GM19043 (cell line): ENCODE results near the gene ZNF787.

Source experiments
- ATAC-seq: cut with Tn5 transposase; IDR thresholded peaks from one replicate; pipeline ENCODE4 v1.9.1; 2021; ENCODE audit warnings: low read depth; ENCODE audit not compliant: unreplicated experiment

ZNF787 gene

DNA sequence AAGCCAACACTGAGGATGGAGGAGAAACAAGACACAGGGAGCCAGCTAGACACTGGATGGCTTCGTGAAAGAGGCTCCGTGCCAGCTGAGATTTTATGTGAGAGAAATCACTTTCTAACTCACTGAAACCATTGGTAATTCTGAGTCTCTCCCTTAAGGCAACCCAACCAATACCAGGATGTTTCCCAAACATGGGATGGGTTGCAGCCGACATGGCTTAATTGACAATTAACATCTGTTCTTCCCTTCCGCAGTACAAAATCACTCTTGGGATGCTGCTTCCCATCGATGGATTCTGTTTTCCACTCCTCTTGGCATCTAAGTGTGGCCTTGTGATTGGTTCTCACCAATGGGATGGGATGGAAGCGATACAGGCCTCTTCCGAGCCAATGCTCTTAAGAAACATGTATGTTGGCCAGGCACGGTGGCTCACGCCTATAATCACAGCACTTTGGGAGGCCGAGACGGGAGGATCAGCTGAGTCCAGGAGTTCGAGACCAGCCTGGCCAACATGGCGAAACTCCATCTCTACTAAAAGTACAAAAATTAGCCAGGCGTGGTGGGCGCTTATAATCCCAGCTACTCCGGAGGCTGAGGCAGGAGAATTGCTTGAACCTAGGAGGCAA lies 2.3 kb upstream of the ZNF787 start:
- ATAC-seq, result no peak

DNA sequence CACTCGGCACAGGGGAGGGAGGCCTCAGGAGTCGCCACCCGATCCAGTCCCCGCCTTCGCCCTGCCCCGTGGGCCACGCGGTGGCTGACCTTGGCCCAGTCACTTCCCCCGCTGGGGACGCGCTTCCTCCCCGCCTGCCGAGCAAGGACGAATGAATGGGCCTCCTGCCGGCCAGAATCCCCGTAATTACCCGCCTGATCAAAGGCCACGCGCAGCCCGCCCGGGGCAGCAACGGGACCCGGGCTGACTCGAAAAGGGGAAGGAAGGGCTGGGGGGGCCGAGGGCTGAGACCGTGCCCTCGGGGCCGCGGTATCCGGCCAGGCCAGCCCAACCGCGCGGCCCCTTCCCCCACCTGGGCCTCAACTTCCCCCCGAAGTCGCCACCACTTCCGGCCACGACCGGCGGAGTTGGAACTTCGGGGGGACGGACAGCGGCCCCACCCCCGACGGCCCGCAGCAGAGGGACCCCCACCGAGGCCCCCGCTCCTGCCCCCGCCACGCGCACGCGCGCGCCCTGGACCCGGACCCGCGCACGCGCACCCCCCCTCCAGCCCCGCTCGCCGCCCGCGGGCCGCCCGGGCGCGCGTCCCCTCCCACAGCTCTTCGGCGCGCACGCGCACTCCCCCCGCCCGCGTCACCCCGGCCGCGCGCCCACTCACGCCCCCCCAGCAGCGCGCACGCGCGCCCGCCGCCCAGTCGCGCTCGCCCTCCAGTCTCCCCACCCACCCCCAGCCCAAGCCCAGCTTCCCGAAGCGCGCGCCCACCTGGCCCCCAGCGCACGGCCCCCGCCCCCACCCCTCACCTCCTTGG lies 520 bp downstream of the ZNF787 start:
- peak; percentile 19 for ATAC-seq

GRCh38 chr19:56120002-56120370 lies 1.1 kb downstream of the ZNF787 start:
- no peak for ATAC-seq

DNA sequence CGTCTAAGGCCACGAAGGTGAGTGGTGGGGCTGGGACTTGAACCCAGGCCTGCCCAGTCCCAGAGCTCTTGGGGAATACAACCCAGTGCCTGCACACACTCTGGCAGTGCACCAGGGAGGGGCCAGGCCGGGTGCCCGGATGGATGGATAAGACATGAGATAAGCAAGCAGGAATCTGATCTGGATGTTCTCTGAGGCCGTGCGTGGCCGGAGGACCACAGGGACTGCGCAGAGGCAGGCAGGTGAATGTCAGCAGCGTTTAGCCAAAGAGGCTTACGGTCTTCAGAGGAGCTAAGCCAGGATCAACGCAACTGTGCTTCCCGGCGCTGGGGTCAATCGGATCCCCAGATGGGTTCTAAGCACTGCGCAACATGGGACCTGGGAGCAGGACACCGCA lies 1.5 kb downstream of the ZNF787 start:
- no peak for ATAC-seq

GRCh38 chr19:56118666-56119581 lies 2.2 kb downstream of the ZNF787 start:
- ATAC-seq, result no peak

- ATAC-seq, result no peak
These were observed 3.2 kb downstream of the ZNF787 start for GRCh38 chr19:56117889-56118288.

GRCh38 chr19:56117376-56117884 lies 3.7 kb downstream of the ZNF787 start:
- no peak for ATAC-seq

DNA sequence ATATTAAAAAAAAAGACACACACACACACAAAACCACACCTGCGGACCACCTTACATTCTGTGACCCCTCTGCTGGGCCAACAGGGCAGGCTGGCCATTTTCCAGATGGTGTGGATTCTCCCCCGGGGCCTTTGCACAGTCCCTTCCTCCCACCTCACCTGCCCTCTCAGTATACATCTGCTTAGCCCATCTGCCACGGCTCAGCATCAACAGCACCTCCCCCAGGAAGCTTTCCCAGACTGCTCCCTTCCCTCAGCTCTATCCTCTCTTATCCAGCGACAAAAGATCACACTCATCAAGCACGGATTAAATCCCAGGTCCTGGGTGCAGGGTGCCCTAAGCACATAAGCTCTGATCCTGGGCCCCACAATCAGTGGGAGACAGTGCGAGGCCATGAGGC lies 4.5 kb downstream of the ZNF787 start:
- ATAC-seq, result no peak

DNA sequence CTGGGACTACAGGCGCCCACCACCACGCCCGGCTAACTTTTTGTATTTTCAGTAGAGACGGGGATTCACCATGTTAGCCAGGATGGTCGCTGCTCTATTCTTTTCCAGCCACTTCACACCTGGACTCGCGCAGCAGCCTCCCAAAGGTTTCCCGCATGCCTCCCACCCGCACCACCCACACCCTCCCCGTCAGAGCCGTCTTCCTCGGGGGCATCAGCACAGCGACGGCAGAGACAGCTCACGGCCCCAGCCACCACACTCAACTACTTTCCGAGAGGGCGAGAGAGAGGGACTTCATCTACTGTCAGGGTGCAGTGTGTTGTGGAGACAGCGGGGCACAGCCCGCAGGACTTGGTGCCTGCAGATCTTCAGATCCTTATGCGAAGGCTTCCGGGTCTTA lies 5.6 kb downstream of the ZNF787 start:
- no peak for ATAC-seq

- ATAC-seq, result no peak
These were observed 6.4 kb downstream of the ZNF787 start for GRCh38 chr19:56114778-56115110.

GRCh38 chr19:56114051-56114777 lies 6.9 kb downstream of the ZNF787 start:
- ATAC-seq, result no peak

DNA sequence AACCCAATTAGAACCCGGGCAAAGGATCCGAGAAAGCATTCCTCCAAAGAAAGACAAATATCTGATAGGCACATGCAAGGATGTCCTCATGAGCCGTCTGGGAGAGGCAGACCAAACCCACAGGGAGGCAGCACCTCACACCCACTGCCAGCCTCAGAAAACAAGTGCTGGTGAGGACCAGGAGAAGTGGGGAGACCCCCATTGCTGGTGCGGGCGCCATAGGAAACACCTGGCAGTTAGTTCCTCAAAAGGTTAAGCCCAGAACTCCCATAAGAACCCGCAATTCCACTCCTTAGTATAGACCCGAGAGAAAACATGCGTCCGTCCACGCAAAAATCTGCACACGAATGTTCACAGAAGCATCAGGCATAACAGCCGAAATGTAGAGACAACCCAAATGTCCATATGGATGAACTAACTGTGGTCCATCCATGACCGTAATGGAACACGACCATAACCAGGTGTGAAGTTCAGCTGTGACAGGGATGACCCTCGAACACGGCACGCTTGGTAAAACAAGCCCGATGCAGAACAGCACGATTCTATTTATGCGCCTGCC lies 7.9 kb downstream of the ZNF787 start:
- no peak for ATAC-seq

DNA sequence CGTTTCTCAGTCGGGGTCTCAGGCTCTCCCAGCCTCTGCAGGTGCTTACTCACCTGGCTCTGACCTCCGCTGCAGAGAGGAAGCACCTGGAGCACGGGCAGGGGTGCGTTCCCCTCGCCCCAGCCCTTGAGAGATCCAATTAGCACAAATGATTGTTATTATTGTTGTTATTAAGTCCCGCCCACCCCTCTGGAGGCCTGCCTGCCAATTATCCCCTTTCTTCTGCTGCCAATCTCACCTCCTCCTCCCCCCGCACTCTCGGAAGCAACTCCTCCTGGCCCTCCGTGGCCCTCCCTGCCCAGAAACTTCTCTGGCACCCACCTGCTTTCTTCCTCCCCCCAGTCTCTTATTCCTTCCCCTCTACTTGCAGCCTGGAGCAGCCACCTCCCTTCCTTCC lies 8.8 kb downstream of the ZNF787 start:
- ATAC-seq, result no peak

DNA sequence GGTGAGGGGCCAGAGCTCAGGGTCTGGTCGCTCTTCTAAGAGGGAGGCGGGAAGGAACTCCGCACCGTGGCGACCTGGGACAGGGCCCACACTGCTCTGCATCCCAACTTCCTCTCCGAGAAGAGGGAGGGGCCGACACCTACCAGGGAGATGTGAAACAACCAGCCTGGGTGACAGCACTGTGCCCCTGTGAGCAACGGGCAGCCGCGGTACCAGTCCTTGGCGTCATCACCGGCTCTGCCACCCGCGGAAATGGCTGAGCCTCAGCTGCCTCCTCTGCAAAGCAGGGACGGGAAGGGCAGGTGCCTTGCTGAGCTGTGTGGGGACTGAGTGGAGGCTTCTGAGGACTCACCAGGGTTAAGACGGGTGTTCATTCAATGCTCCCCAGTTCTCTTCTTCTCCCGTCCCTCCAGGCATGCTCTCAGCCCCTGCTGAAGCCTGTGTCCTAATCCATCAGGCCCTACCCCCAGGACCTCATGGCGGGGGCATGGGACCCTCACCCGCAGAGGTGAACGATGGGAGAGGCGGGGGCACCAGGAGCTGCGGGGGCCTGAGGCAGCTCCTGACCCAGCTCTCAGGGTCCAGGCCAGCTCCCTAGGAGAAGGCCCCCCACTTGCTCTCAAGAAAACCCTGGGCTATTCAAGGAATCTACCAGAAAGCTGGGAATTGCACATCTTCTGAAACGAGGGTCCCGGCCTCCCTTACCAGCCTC lies 9.3 kb downstream of the ZNF787 start:
- ATAC-seq, result peak; percentile 74

DNA sequence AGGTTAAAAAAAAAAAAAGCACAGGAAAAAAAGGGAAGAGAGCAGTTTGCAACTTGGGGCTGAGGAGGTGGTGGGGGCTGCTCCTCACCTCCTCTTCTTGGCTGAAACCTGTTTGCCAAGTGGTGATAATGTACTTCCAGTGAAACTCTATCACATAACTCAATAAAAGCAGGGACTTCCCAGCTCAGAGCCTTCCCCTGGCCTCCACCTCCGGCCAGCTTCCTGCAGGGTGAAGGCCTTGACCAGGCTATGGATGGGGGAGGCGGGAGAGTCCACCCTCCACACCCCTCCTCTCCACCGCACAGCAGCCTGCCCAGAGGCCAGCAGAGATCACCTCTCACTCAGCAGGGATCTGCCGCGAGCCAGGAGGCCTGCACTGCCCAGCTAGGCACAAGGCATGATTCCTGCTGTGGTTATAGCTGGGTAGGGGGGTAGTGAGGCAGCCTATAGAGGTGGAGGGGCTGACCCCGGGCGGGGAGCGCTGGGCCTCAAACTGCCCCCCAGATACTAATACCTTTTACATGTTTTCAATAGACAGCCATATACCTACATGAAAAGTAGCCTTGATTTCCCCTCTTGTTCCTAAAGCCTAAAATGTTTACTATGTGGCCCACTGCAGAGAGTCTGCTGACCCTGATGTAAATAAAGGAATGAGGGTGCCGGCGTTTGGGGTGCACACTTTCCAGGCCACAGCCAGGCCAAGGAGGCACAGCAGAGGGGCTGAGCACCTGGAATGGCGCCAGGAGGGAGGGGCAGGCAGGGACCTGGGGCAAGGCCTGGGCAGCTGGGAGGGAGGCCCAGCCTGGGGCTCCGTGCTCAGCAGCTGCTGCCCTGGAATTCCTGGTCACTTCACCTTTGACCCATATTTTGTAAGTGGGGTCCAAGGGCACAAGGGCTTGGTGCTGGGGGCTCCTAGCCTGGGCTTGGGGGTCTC lies 10.3 kb downstream of the ZNF787 start:
- no peak for ATAC-seq

DNA sequence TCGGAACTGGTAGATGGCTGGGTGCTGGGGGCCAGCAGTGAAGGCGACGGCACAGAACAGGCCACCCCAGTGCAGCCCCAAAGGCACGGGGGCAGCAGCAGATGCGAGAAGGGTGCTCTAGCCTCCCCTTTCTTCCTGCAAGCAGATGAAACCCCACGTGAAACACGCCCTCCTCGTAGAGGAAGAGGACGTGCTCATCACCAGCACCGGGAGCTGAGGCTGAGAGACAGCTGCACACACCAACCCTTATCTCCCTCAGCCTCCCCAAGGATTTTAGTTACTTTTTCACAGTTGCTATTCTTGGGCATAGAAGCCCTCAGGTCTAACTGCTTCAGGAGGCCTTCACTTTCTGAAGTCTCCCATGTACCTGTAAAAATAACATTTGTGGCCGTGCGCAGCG lies 11.9 kb downstream of the ZNF787 start:
- peak; percentile 36 for ATAC-seq

- ATAC-seq, result no peak
These were observed 12.5 kb downstream of the ZNF787 start for GRCh38 chr19:56108447-56109195.
